DND-41 (cell line): ENCODE measurements around the gene SLC16A12.

Experiments used
- EZH2 ChIP-seq: IDR thresholded peaks from 3 replicates; pipeline ENCODE4 v1.6.1; 2012; ENCODE audit warnings: borderline replicate concordance, low read depth, mild to moderate bottlenecking, moderate library complexity, low read length, inconsistent platforms; ENCODE audit not compliant: severe bottlenecking
- TF ChIP-seq, protein P1 (sequence below): IDR thresholded peaks from 2 replicates; pipeline ENCODE4 v1.5.1; 2012; ENCODE audit warnings: borderline replicate concordance, low read length, moderate library complexity, mild to moderate bottlenecking; ENCODE audit not compliant: poor library complexity, severe bottlenecking; ENCODE audit errors: extremely low read depth

DNA sequence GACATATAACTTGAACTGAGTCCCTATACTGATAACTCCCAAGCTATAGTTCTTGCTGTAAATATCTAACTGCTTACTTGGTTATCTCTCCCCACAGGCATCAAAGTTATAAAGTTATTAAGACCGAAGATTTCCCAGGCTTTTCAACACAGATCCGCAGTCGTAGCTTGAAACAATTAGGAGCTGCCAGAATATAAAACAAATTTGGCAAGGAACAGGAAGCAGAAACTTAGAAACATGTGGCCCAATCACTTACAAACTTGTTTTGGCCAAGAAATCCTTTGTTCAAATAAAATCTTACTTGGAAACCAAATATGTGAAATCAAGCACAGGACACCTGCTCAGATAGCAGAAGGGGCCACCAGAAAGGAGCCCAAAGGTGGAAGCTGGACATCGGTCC is 9.0 kb downstream of the SLC16A12 start:
- TF ChIP-seq, protein P1, sequence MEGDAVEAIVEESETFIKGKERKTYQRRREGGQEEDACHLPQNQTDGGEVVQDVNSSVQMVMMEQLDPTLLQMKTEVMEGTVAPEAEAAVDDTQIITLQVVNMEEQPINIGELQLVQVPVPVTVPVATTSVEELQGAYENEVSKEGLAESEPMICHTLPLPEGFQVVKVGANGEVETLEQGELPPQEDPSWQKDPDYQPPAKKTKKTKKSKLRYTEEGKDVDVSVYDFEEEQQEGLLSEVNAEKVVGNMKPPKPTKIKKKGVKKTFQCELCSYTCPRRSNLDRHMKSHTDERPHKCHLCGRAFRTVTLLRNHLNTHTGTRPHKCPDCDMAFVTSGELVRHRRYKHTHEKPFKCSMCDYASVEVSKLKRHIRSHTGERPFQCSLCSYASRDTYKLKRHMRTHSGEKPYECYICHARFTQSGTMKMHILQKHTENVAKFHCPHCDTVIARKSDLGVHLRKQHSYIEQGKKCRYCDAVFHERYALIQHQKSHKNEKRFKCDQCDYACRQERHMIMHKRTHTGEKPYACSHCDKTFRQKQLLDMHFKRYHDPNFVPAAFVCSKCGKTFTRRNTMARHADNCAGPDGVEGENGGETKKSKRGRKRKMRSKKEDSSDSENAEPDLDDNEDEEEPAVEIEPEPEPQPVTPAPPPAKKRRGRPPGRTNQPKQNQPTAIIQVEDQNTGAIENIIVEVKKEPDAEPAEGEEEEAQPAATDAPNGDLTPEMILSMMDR: no peak
- no peak for TF ChIP-seq EZH2
